Thyroid gland (tissue), 4 donors: ENCODE measurements around the gene SRF. TPM values are rescaled to one million over a fixed set of nuclear protein-coding genes. Genes with fewer than 3 reads are reported as not detected.

Source experiments
- DNase-seq, 2 donors: peaks; one replicate each; pipeline ENCODE4 v3.0.0-alpha.2; 2019
- H3K27ac ChIP-seq, 3 donors: fragments of 200-600 bp; sonication (generic); 1 replicate in 2 of 3; 2 replicates in 1 of 3; pipeline ENCODE4 v1.5.1; 2016 to 2019; ENCODE audit warnings: mild to moderate bottlenecking in 1 of 3, moderate library complexity in 1 of 3
- H3K27me3 ChIP-seq: fragments of 200-600 bp; sonication (generic); one replicate; pipeline ENCODE4 v1.5.1; 2019
- H3K36me3 ChIP-seq, 2 donors: fragments of 200-600 bp; sonication (generic); one replicate each; pipeline ENCODE4 v1.5.1; 2016 to 2019
- H3K4me1 ChIP-seq, 2 donors: fragments of 200-600 bp; sonication (generic); one replicate each; pipeline ENCODE4 v1.5.1; 2017 to 2019
- H3K4me3 ChIP-seq, 3 donors: fragments of 200-600 bp; sonication (generic); replicated peaks in 1 of 3; 1 replicate in 2 of 3; 2 replicates in 1 of 3; pipeline ENCODE4 v1.5.1; 2016; ENCODE audit warnings: mild to moderate bottlenecking in 1 of 3
- H3K9me3 ChIP-seq: fragments of 200-600 bp; sonication (generic); one replicate; pipeline ENCODE4 v1.5.1; 2017
- POLR2A ChIP-seq, 2 donors: fragments of 450-650 bp; IDR thresholded peaks; one replicate each; pipeline ENCODE4 v1.6.1; 2017; ENCODE audit warnings: antibody characterized with exemption in 2 of 2, mild to moderate bottlenecking in 2 of 2, moderate library complexity in 1 of 2
- WGBS, 2 donors: methylation state at CpG; one replicate each; pipeline ENCODE4 v1.1.5; 2017; 5-methylcytosine and 5-hydroxymethylcytosine counted together
- intact Hi-C: fragments of 100-400 bp; cut with DNase I; formaldehyde crosslinking; loops from one replicate; pipeline ENCODE4 v1.15.1; 2023
- total RNA-seq, 4 donors: library from RNA; depleted of rRNA; stranded (reverse); fragments of >200 nt; gene quantifications; one replicate each; pipeline ENCODE4 v1.2.3, GENCODE V29; 2016
- TF ChIP-seq, protein P1 (sequence below), 6 experiments: fragments of 200-600 bp in 3 of 6; fragments of 450-650 bp in 3 of 6; sonication (generic) in 3 of 6; IDR thresholded peaks; one replicate each; pipeline ENCODE4 v1.5.1; 2016 to 2019; ENCODE audit warnings: antibody characterized with exemption in 6 of 6, mild to moderate bottlenecking in 2 of 6, inconsistent platforms in 1 of 6, moderate library complexity in 1 of 6

The SRF gene
- total RNA-seq, 4 donors from 2014 or later: 21.5 to 34.1 (median 22.6) TPM

DNA sequence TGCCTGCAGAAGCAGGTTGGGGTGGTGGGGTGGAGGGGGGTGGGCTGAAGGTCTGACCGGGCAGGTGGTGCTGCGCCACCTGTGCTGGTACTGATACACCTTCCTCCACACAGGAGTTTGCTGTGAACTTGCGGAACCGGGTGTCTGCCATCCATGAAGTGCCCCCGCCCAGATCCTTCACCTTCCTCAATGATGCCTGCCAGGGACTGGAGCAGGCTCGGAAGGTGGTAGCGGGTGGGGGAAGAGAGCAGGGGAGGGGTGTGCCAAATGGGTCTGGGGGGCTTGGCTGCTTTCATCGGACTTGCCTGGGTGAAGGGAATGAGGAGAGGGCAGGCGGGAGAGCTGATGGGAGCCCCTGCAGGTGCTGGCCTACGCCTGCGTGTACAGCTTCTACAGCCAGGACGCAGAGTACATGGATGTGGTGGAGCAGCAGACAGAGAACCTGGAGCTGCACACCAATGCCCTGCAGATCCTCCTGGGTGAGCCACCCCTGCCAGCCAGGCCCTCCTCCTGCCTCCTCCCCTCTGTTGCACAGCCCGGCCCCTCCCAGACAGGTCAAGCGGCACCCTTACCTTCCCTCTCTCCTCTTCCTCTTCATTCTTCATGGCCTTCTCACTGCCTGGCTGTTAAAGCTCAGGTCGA is 51.5 kb downstream of the SRF start:
- Histone ChIP-seq H3K4me3 (no peak overlapping the region), H3K27me3 (no peaks in the 10 kb centered on the region), H3K4me1 (peaks cover 0 to 2% of the 10 kb centered on the region in 2 donors), H3K27ac (no peak overlapping the region), H3K9me3 (no peaks in the 10 kb centered on the region), H3K36me3 (peaks cover 0 to 4% of the 10 kb centered on the region in 2 donors)
- TF ChIP-seq, protein P1, sequence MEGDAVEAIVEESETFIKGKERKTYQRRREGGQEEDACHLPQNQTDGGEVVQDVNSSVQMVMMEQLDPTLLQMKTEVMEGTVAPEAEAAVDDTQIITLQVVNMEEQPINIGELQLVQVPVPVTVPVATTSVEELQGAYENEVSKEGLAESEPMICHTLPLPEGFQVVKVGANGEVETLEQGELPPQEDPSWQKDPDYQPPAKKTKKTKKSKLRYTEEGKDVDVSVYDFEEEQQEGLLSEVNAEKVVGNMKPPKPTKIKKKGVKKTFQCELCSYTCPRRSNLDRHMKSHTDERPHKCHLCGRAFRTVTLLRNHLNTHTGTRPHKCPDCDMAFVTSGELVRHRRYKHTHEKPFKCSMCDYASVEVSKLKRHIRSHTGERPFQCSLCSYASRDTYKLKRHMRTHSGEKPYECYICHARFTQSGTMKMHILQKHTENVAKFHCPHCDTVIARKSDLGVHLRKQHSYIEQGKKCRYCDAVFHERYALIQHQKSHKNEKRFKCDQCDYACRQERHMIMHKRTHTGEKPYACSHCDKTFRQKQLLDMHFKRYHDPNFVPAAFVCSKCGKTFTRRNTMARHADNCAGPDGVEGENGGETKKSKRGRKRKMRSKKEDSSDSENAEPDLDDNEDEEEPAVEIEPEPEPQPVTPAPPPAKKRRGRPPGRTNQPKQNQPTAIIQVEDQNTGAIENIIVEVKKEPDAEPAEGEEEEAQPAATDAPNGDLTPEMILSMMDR (IDR thresholded peaks at IDR 0.05): no peak
- TF ChIP-seq POLR2A (IDR thresholded peaks at IDR 0.05): no peak
- WGBS, 2 donors: 88 to 92% methylated on average over 15 of the region's 15 CpGs
- intact Hi-C loops: no loop called here
- no peak for DNase-seq

DNA sequence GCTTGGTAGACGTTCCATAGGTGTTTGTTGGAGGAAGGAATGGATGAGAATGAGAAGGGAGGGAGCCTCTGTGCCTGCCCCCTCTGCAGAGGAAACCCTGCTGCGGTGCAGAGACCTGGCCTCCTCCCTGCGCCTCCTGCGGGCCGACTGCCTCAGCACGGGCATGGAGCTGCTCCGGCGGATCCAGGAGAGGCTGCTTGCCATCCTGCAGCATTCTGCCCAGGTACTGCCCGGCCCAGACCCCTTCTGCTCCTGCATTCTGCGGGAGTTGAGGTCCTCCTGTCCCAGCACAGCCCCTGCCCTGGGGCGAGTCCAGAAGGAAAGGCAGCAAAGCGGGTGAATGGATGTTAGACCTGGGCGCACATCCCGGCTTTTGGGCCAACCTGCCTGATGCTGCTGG is 52.1 kb downstream of the SRF start:
- Histone ChIP-seq H3K4me3 (no peak overlapping the region), H3K36me3 (peaks cover 0 to 4% of the 10 kb centered on the region in 2 donors), H3K9me3 (no peaks in the 10 kb centered on the region), H3K27me3 (no peaks in the 10 kb centered on the region), H3K27ac (no peak overlapping the region), H3K4me1 (no peaks in the 10 kb centered on the region)
- WGBS, 2 donors: 89 to 96% methylated on average over 9 to 13 of the region's 14 CpGs
- TF ChIP-seq, protein P1 (IDR thresholded peaks at IDR 0.05): no peak
- TF ChIP-seq POLR2A (IDR thresholded peaks at IDR 0.05): no peak
- no peak for DNase-seq
- intact Hi-C loops: no loop called here

DNA sequence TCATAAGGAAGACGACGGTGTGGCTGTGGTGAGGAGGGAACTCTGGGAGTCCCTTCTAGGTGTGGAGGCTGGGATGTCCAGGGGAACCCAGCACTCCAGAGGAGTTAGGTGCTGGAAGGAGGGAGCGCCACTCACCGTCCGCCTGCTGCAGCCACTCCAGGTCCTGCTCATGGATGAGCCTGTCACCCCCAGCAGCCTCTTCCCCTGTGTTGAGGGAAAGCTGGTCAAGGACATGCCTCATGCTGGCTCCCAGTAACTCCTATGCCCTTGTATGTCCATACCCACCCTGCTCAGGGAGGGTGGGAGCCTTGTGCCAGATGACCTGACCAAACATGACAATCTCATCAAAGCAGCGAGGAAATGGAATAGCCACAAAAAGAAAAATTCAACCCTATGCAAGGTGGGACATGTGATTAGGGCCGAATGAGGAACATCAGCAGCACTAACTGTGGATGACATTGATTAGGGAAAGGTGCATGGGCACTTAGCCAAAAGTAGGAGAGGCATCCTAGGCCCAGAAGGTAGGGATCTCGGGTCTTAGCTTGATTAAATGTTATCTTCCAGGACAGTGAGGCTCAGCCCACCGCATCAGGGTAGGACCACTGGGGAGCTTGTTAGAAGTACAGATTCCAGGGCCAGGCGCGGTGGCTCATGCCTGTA is 55.3 kb downstream of the SRF start:
- Histone ChIP-seq H3K4me3 (no peak overlapping the region), H3K27ac (no peak overlapping the region), H3K4me1 (peaks cover 0 to 5% of the 10 kb centered on the region in 2 donors), H3K9me3 (no peaks in the 10 kb centered on the region), H3K27me3 (no peaks in the 10 kb centered on the region), H3K36me3 (peaks cover 0 to 4% of the 10 kb centered on the region in 2 donors)
- intact Hi-C loops: no loop called here
- 93 to 98% methylated on average over 9 to 11 of the region's 11 CpGs for WGBS, 2 donors
- TF ChIP-seq, protein P1 (IDR thresholded peaks at IDR 0.05): no peak
- no peak for TF ChIP-seq POLR2A (IDR thresholded peaks at IDR 0.05)
- no peak for DNase-seq

DNA sequence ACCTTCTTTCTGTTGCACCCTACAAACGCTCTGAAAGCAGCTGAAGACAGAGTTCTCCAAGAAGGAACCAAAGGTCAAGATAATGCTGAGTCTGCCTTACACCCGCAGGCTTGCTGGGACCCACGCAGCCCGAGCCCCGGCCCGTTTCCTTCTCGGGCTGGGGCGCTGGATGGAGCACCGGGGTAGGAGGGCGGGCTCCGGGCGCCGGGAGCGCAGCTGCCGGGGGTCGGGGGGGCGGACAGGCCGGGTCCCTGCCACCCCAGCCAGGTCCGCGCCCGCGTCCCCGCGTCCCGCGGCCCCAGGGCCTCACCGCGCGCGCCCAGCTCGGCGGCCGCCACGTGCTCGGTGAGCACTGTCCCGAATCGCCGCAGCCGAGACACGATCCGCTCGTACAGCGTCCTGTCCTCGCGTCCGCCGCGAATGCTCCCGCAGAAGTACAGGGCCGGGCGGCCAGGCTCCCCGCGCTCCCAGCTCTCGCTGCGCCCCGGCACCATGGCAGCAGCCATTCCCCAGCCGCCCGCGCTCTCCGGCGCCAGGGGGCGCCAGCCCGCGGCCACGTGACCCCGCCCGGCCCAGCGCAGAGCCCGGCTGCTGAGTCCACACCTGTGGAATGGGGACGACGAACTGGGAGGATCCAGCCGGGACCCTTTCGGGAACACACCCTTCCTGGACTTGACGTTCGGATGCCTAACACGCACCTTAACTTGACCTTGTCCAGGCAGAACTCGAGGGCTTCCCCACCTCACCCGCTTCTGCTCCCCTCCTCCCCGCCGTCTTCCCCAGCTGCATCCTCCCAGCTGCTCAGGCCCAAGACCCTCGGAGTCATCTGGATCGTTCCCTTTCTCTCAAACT is 58.1 kb downstream of the SRF start, which contains the start of gene DNPH1:
Gene DNPH1 (minus strand): TSS at position 531 of the 852 bp plus-strand sequence. CDS start 25 bp downstream, at position 506.
- intact Hi-C loops: no loop called here
- Histone ChIP-seq H3K36me3 (no peaks in the 10 kb centered on the region), H3K9me3 (no peaks in the 10 kb centered on the region), H3K4me1 (peaks cover 0 to 5% of the 10 kb centered on the region in 2 donors), H3K27ac (no peak within 1 kb of the TSS), H3K4me3 (peak within 1 kb of the TSS in 2 of 3 donors; percentile 33 to 46), H3K27me3 (no peaks in the 10 kb centered on the region)
- peak in 1 of 2 donors; percentile 57 for TF ChIP-seq POLR2A (IDR thresholded peaks at IDR 0.05)
- TF ChIP-seq, protein P1 (IDR thresholded peaks at IDR 0.05): peak; percentile 28 to 95 (median 86)
- WGBS, 2 donors: 9 to 14% methylated on average over 15 to 24 of the region's 82 CpGs
- peak; percentile 73 to 79 for DNase-seq
